CD4-positive, alpha-beta T cell treated with Interleukin-1 beta for 1 hour (primary cell): ENCODE measurements around the gene IRS1.

ENCODE experiments used
- DNase-seq, 2 donors: peaks; one replicate each; pipeline ENCODE4 v3.0.0-alpha.2; 2020 to 2022

The IRS1 gene

DNA sequence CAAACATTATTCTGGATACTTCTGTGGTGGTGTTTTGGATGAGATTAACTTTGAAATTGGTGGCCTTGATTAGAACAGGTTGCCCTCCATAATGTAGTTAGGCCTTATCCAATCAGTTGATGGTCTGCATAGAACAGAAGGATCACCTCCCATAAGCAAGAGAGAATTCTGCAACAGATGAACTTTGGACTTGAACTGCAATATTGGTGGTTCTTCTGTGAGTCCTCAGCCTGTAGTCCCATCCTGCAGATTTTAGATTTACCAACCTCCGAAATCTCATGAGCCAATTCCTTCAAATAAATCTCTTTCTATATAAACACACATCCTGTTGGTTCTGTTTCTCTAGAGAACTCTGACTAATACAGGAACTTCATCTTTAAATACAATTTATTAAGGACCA, 81.9 kb downstream of the IRS1 start:
- DNase-seq: no peak

DNA sequence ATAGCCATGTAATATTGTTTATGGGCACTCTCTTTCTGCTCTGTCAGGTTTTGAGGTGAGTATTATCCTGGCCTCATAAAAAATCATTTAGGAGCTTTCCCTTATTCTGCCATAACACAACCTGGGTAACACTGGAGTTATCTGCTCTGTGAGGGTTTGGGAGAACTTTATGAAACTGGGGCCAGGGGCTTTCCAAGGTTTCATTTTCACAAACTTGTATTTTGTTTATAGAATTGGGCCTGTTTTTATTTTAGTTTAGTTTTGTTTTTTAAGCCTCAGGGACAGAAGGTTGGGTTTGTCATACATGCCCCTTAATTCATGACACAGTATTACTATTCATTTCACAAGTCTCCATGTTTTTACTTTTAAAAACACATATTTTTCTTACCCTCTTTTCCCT, 83.5 kb downstream of the IRS1 start:
- DNase-seq: no peak

DNA sequence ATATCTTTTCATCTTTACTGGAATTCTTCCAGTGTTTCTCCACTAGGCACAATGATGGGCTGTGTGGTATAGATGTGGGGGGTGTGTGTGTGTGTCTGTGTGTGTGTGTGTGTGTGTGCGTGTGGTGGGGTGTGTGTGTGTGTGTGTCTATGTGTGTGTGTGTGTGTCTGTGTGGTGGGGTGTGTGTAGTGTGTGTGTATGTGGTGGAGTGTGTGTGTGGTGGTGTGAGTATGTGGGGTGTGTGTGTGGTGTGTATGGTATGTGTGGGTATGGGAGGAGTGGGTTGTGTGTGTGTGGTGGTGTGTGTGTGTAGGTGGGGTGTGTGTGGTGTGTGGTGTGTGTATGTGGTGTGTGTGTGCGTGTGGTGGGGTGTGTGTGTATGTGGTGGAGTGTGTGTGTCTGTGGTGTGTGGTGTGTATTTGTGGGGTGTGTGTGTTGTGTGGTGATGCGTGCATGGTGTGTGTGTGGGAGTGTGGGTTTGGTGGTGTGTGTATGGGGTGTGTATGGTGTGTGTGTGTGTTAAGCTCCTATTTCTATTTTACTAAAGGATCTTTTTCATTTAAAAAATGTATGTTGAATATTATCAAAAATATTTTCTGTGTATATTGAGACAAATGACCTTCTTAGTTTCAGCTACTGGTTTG, 84.2 kb downstream of the IRS1 start:
- no peak for DNase-seq

DNA sequence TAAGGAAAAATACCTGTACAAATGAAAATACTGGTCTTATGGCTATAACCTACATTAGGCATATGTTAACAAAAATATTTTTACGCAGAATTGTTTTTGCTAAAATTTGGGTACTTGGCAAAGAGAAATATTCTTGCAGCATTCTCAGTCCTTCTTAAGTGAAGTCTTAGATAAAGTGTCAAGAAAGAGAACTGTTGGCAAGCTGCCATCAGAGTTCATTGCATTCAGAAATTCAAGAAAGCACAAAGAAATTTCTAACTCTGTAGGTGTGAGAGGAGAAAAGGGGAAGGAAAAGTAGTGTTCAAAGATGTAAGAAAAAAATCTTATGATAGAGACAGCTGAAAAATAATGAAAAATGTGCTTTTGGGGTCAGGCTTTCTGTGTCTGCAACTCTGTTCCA, 86.7 kb downstream of the IRS1 start:
- DNase-seq: no peak

DNA sequence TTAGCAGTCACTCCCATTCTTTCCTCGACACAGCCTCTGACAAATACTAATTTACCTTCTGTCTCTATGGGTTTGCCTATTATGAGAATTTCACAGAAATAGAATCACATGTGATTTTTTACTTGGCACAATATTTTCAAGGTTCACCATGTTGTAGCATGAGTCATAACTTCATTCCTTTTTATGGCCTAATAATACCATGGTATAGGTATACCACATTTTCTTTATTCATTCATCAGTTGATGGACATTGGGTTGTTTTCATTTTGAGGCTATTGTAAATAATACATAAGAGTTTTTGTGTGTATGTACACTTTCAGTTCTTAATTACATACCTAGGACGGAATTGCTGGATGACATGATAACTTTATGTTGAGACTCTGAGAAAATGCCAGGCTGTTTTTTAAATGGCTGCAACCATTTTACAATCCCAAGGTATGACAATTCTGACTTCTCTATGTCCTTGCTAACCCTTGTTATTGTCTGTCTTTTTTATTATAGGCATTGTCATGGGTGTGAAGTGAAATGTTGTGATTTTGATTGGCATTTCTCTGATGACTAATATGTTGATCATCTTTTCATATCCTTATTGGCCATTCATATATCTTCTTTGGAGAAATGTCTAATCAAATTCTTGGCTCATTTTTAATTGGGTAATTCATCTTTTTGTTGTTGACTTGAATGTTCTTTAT, 87.9 kb downstream of the IRS1 start:
- DNase-seq: no peak

DNA sequence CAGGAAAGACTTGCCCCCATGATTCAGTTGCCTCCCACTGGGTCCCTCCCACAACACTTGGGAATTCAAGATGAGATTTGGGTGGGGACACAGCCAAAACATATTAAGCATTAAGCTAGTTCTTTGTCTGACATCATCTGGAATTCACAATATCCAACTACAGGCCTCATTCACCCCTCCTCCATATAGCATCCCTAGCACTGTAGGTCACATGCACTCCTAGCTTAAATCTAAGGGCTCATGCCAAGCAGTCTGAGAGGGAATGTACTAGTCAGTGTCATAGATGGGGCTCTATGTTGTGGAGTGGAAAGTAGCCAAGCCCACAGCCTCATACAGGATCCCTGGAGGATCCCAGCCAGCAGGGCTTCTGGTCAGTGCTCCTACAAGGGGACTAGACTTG, 92.1 kb downstream of the IRS1 start:
- DNase-seq: no peak

DNA sequence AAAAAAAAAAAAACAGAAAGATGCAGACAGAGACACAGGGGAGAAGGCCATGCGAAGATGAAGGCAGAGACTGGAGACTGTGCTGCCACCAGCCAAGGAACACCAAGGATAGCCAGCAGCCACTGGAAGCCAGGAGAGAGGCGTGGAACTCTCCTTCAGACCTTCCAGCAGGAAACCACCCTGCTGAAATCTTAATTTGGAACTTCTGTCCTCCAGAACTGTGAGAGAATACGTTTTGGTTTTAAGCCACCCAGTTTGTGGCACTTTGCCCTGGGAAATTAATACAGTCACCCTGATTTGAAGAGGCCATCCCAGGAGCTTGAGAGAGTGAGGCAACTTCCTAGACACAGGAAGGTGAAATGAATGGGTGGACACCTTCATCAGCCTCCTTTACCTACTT, 93.7 kb downstream of the IRS1 start:
- no peak for DNase-seq

DNA sequence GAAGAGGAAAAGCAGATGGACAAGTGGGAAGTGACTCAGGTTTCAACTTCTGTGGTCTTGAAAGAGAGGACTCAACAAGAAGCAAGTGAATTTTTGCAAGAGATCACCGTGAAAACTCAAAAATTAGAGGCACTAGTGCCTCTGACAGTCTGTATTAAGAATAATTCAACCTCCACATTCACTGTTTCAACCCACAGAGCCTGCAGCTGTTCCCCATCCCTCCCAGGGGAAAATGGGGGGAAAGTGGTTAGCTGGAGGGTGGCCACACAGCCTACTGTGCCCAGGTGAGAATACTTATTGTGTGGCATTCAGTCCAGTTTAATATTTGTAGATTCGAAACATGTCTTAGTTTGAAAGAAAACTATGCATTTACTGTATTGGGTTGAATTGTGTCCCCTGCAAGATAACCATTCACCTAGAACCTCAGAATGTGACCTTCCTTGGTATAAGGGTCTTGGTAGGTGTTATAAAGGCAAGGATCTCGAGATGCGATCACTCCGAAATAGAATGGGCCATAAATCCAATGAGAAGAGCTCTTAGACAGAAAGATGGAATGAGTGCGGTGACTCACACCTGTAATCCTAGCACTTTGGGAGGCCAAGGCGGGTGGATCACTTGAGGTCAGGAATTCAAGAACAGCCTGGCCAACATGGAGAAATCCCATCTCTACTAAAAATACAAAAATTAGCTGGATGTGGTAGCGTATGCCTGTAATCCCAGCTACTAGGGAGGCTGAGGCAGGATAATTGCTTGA, 94.3 kb downstream of the IRS1 start:
- no peak for DNase-seq

DNA sequence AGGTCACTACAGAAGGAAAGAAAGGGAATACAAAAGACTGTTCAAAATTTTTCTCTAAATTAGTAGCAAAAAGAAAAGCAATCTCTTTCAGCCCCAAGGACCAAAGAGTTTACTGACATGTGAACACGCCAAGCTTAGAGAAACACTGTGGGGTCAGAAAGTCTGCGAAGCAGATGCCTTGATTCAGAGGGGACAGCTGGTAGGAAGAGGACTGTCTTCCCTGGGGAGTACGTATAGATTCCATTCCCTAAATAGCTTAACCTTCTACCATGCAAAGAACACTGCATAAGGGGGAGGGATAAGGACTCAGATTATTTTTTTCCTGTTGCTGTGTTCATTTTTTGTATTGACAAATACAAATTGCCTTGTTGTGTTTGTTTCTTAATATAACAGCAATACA, 96.1 kb downstream of the IRS1 start:
- no peak for DNase-seq

DNA sequence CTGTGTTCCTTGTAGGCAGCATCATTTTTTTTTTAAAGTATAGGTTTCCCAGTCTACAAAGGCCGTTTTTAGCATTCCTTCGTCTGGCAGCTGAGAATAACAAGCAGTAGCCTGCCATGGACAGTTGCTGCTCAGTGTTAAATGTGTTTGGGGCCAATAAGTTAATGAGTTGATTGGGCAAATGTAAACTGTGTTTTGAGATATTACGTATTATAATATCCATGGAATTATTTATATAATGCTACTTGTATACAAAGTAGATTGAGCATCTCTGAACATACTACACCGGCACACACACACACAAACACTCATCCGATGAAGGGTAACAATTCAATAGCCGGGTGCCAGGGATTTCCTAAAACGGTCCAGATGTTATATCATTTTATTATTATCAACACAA, 97.2 kb downstream of the IRS1 start:
- no peak for DNase-seq

DNA sequence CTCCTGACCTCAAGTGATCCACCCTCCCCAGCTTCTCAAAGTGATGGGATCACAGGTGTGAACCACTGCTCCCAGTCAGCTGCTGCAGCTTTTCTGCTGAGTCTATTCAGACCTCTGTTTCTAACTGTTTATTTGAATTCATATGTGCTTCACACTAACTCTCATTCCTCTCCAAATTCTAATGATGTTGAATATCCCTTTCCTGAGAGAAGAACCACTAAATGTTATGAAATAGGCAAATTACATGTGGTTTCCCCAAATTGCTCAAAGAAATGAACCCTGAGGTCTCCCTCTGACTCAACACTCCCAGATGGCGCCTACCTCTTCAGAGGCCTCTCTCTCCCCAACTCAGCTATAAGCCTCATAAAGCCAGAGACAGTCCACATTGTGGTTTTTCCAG, 98.6 kb downstream of the IRS1 start:
- no peak for DNase-seq

DNA sequence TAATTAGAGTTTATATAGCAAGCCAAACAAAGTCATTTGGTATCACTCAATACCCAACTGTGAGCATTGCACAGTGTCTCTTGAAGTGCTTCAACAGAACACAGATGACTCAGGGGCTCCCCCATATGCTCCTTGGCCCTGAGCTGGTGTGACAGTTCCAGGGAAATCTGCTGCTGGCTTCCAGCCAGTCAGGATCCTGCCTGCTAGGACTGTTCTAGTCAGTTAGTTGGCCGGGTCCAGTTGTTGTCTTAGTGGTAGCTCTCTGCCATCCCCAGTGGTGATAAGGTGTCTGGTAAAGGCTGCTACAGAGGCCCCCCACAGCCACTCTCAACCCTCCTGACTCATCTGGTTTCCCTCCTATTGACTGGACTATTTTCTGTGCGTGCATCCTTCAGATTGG, 100.3 kb downstream of the IRS1 start:
- DNase-seq: no peak

DNA sequence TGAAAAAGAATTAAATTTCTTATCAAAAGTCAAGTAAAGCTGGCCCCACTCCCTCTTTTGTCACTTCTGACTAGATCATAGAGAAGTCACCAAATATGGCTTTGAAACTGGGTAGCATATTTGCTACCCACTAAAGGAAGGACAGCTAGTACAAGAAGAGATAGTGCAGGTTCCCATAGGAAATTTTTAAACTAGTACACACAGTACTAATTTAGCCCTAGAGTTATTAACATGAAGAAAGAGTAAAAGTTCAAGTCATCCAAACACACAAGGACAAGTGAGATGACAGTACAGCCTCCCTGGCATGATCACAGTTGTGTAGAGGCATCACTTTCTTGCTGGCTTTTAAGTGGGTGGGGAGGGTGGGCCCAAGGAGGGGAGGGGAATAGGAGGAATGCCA, 100.9 kb downstream of the IRS1 start:
- DNase-seq: no peak

DNA sequence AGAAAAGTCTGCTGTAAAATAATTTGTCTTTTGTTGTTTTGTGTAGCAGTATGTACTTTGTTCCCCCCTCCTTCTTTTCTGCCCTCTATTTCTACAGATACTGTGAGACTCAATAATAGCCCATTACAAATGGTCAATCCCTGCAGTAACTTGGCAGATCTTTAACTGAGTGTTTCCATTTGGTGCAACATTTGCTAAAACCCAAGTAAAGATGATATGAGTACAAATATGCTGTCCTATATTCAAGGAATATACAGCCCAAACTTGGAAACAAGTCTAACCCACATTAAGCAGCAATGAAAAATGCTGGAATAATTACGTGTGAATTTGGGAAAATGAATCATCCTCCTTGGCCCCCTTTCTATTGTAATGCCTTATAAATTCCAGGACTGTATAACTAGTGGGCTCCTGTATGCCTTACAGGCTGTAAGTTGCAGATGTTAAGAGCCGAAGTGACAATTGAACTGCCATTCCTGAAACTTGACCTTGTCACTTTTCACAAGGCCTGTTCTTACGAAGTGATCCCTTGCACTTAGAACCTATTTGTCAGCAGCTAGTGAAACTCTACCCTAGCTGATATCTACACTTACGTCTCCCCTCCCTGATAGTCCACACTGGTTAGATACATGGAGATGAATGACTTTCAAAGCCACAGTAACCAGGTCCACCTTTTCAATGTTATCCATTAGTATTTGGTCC, 104.9 kb downstream of the IRS1 start:
- no peak for DNase-seq

DNA sequence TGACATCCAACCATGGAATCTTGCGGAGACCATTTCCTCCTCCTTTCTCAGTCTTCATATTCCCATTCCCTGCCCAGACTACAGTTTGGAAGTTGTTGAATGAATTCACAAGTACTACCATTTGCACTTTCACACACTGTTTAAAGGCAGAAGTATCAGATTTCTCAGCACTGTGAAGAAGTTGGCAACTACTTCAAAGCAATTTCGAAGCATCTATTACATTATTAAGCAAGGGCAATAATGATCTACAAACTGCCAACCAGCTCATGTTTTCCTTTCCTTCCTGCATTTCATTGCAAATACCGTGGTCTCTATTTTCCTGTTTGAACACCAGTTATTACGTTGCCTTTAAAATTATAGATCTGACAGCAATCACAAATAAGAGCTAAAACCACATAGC, 105.5 kb downstream of the IRS1 start:
- no peak for DNase-seq

DNA sequence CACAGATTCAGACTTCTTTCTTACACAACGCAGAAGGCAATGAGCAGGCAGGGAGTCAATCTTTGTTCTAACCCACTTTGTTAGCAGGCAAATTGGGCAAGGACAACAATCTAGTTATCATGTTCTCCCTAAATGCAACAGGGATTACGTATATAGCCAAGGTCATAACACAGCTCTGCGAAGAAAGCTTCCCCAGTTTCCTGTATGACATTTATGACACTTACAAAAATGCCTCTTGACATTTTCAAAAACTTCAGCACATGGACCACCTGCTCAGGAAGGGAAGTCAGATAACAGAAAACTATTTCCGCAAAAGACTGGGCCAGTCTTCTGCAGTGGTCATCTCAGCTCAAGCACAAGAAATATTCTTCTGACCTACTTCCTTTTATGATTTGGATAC, 106.1 kb downstream of the IRS1 start:
- DNase-seq: no peak

DNA sequence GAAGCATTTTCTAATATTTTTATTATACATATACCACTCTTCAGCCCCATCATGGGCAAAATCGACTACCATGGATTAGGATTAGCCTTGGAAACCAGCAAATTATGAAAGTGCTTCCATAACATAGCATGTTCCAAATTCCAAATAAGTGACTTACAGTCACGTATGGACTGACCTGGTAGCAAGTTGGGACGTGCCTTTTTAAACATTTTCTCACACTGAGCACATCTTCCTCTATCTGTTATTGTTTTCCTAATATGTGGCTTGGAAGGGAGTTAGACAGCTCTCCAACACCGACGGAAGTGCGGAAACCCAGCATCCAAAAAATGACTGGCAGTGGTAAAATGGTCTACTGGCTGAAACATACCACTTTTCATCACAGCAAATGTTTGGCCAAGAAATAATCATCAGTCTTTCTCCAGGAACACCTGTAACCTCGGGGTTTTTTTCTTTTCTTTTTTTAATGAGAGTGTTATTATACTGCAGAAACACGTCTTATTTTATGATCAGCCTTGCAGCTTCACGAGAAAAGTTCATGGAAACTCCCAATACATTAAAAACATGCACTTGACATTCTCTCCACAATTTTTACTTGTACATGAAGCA, 107.0 kb downstream of the IRS1 start:
- no peak for DNase-seq

DNA sequence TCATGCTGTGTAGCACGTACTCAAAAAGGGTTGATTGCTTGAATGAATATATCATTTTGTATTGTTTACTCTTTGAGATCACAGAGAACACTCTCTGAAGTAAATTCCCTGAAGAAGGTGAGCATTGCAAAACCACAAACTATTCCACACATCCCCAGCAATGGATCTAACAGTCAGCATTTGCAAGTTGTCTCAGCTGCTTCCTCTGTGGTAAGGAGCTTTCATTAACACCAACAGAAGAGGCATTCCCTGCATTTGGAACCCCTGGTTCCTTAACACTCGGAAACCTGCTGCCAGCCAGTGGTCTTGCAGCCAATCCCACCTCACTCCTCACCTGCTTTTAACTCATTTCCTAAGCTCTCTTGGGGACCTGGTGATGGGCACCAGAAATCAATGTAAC, 108.4 kb downstream of the IRS1 start:
- no peak for DNase-seq

DNA sequence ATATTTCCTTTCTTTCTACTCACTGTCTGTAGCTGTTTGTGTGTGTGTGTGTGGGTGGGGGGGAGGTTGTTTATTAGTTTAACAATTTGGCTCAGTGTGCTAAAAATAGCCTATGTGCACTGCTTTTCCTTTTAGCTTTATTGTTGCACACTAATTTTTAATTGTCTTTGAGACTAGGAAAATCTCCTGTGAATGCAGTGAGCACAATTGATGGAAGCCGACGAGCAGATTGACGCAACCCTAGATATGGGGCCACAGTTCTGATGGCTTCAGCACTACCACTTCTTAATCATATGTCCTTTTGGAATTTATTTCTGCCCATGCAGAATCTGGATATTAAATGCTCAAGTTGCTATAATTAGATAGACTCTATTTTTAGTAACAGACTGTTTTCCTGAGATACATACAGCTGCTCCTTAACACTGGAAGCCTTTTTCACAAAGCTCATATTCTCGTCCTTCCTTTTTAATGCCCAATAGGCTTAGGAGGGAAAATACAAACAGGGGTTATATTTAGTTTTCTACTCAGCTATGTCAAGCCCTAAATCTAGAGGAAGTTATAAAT, 109.1 kb downstream of the IRS1 start:
- DNase-seq: no peak

DNA sequence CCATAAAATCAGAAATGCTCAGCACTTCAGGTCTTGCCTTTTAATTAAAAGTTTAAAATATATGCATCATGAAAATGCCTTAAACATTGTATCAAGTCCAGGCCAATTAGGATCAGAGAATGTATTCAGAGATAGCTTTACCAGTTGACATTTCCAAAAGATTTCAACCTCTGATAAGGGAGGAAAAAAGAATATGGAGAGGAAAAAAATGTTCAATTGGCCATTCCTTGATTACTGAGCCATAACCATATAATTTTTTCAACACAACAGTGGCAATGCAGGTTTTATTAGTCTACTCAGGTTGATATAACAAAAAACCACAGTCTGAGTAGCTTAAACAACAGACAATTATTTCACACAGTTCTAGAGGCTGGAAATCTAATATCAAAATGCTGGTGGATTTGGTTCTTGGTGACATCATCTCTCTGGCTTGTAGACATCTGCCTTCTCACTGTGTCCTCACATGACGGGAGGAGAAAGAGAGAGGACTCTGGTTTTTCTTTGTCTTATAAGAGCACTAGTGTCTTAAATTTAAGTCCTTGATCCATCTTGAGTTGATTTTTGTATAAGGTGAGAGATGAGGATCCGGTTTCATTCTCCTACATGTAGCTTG, 111.9 kb downstream of the IRS1 start:
- DNase-seq: no peak

DNA sequence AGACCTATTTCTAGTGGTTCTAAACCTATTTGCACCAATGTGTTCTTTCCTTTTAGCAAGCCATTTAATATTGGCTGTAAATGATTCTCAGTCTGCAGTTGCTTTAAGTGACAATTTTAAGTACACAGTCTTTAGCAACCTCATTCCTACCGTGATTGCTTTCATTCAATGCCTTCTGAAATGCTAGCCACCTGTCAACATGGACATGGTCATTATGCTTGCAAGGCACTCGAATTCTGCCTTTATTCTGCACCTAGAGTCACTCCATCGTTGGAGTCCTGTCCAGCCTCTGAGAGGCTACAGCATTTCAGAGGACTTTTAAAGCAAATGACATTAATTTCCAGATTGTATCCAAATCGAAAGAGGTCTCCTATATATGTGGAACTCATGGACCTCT, 115.1 kb downstream of the IRS1 start:
- no peak for DNase-seq

DNA sequence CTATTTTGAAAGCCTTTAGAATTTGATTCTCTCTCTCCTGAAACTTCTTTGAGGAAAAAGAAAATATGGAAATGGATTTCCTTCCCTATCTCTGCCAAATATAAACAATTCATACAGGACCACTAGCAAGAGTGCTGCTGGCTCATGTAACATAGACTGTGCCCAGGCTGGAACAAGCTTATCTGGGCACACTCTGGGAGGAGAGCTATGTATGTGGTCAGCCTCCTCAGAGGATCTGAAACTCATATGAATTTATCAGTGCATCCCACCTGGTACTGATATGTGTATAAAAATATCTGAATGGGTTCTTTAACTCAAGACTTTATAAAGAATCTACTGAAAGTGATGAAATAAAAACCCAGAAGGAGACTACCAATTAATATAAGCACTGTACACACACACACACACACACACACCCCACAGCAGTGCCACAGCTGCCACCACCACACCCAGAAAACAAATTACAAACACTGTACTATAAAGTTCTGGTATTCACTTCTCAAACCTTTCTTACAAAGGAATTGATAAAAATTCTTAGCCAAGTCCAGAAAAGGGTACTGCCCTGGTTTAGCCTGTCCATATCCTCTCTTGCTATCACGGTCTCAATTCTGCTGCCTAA, 115.6 kb downstream of the IRS1 start:
- no peak for DNase-seq
